PC-3 (cell line): ENCODE results near the gene PAQR9. TPM values are rescaled to one million over a fixed set of nuclear protein-coding genes. Genes with fewer than 3 reads are reported as not detected.

Source experiments
- ATAC-seq: fragments of 200-7000 bp; cut with Tn5 transposase; 2 replicates; pipeline ENCODE4 v1.9.1; 2020; ENCODE audit warnings: mild to moderate bottlenecking, moderate library complexity
- BruUV-seq: library from RNA; stranded (reverse); fragments of 400-500 nt; replicated peaks from 2 replicates; lab custom pipeline; 2021; lab: Mats Ljungman, UMichigan
- CTCF ChIA-PET: fragments of 300-600 bp; sonication (Branson Sonifier 250); formaldehyde crosslinking; loops from one replicate; lab custom pipeline; 2022; ENCODE audit warnings: antibody characterized with exemption; lab: Charles Lee
- POLR2A ChIA-PET: fragments of 300-600 bp; sonication (Branson Sonifier 250); formaldehyde crosslinking; loops from one replicate; lab custom pipeline; 2022; ENCODE audit warnings: antibody characterized with exemption; ENCODE audit not compliant: unreplicated experiment; lab: Charles Lee
- DNase-seq: peaks from one replicate; pipeline ENCODE4 v3.0.0-alpha.2; 2015
- H2AFZ ChIP-seq: fragments of 300-600 bp; sonication (generic); 2 replicates; pipeline ENCODE4 v1.6.0; 2016; ENCODE audit warnings: antibody characterized with exemption, low read length
- H3F3A ChIP-seq: fragments of 300-600 bp; sonication (generic); one replicate; pipeline ENCODE4 v1.6.0; 2017; ENCODE audit warnings: antibody characterized with exemption, low read length, control low read depth, mild to moderate bottlenecking; ENCODE audit not compliant: unreplicated experiment
- H3K27ac ChIP-seq: fragments of 300-600 bp; sonication (generic); 2 replicates; pipeline ENCODE4 v1.5.1; 2016; ENCODE audit warnings: mild to moderate bottlenecking, low read length
- H3K27me3 ChIP-seq: fragments of 300-600 bp; sonication (generic); 2 replicates; pipeline ENCODE4 v1.6.1; 2016; ENCODE audit warnings: low read length, mixed read lengths
- H3K36me3 ChIP-seq: fragments of 300-600 bp; sonication (generic); 2 replicates; pipeline ENCODE4 v1.6.1; 2016; ENCODE audit warnings: low read depth, mixed run types, low read length, mixed read lengths
- H3K4me1 ChIP-seq: fragments of 300-600 bp; sonication (generic); 2 replicates; pipeline ENCODE4 v1.5.1; 2016; ENCODE audit warnings: low read length; ENCODE audit not compliant: insufficient read depth
- H3K4me2 ChIP-seq: fragments of 300-600 bp; sonication (generic); 2 replicates; pipeline ENCODE4 v1.6.0; 2016; ENCODE audit warnings: low read length
- H3K4me3 ChIP-seq: fragments of 300-600 bp; sonication (generic); 2 replicates; pipeline ENCODE4 v1.5.1; 2016; ENCODE audit warnings: mild to moderate bottlenecking, low read length, mixed read lengths
- H3K79me2 ChIP-seq: fragments of 300-600 bp; sonication (generic); 2 replicates; pipeline ENCODE4 v1.6.1; 2017; ENCODE audit warnings: low read length, mixed read lengths
- H3K9ac ChIP-seq: fragments of 300-600 bp; sonication (generic); 2 replicates; pipeline ENCODE4 v1.6.0; 2016; ENCODE audit warnings: mild to moderate bottlenecking, low read length
- H3K9me2 ChIP-seq: fragments of 300-600 bp; sonication (generic); replicated peaks from 2 replicates; pipeline ENCODE4 v1.6.1; 2016; ENCODE audit warnings: mixed run types, low read length, mixed read lengths
- H3K9me3 ChIP-seq: fragments of 300-600 bp; sonication (generic); 2 replicates; pipeline ENCODE4 v1.6.1; 2016; ENCODE audit warnings: low read length, mixed read lengths
- H4K20me1 ChIP-seq: fragments of 300-600 bp; sonication (generic); 2 replicates; pipeline ENCODE4 v1.6.1; 2016; ENCODE audit warnings: low read length, mixed read lengths
- EZH2 ChIP-seq: fragments of 300-600 bp; sonication (generic); IDR thresholded peaks from one replicate; pipeline ENCODE4 v1.6.1; 2017; ENCODE audit warnings: antibody characterized with exemption, mild to moderate bottlenecking, low read length; ENCODE audit not compliant: unreplicated experiment
- EZH2phosphoT487 ChIP-seq: fragments of 300-600 bp; sonication (generic); IDR thresholded peaks from 2 replicates; pipeline ENCODE4 v1.6.1; 2018; ENCODE audit warnings: mild to moderate bottlenecking, antibody characterized with exemption, low read length, borderline replicate concordance
- intact Hi-C: fragments of 100-400 bp; cut with micrococcal nuclease; formaldehyde crosslinking; loops from 2 replicates; pipeline ENCODE4 v1.9.0; 2023
- total RNA-seq: library from RNA; depleted of rRNA; stranded (reverse); fragments of >200 nt; gene quantifications from 2 replicates; pipeline ENCODE4 v1.2.3, GENCODE V29; 2014
- TF ChIP-seq, protein P1 (sequence below): fragments of 300-600 bp; sonication (generic); conservative IDR thresholded peaks from 2 replicates; pipeline ENCODE4 v1.5.1; 2017; ENCODE audit warnings: antibody characterized with exemption, low read depth, mild to moderate bottlenecking, low read length

PAQR9 gene
- total RNA-seq, 1 experiment from 2014 or later, result not detected

DNA sequence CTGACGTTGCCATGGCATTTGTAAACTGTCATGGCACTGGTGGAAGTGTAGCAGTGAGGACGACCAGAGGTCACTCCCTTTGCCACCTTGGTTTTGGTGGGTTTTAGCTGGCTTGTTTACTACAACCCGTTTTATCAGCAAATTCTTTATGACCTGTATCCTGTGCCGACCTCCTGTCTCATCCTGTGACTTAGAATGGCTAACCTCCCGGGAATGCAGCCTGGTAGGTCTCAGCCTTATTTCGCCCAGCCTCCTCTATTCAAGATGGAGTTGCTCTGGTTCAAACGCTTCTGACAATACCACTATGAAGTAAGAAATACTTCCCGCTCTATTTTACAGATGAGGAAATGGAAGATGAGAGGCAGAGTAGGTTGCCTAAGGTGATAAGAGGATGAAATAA lies 16.6 kb downstream of the PAQR9 start:
- ChIA-PET POLR2A (no interaction called here), CTCF (no interaction called here)
- H3K9ac ChIP-seq, result no peak overlapping the region
- no peak for ATAC-seq
- no peaks in the 10 kb centered on the region for H3K79me2 ChIP-seq
- no peak overlapping the region for H2AFZ ChIP-seq
- TF ChIP-seq EZH2phosphoT487 (no peak), EZH2 (no peak)
- TF ChIP-seq, protein P1, sequence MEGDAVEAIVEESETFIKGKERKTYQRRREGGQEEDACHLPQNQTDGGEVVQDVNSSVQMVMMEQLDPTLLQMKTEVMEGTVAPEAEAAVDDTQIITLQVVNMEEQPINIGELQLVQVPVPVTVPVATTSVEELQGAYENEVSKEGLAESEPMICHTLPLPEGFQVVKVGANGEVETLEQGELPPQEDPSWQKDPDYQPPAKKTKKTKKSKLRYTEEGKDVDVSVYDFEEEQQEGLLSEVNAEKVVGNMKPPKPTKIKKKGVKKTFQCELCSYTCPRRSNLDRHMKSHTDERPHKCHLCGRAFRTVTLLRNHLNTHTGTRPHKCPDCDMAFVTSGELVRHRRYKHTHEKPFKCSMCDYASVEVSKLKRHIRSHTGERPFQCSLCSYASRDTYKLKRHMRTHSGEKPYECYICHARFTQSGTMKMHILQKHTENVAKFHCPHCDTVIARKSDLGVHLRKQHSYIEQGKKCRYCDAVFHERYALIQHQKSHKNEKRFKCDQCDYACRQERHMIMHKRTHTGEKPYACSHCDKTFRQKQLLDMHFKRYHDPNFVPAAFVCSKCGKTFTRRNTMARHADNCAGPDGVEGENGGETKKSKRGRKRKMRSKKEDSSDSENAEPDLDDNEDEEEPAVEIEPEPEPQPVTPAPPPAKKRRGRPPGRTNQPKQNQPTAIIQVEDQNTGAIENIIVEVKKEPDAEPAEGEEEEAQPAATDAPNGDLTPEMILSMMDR, result no peak
- peaks cover 17% of the 10 kb centered on the region for H3K4me1 ChIP-seq
- no peaks in the 10 kb centered on the region for H3K36me3 ChIP-seq
- H3K9me2 ChIP-seq, result no peaks in the 10 kb centered on the region
- no peak overlapping the region for H3K4me3 ChIP-seq
- BruUV-seq, result no TSS peak
- no peak overlapping the region for H3K27ac ChIP-seq
- no peaks in the 10 kb centered on the region for H3K27me3 ChIP-seq
- H3K4me2 ChIP-seq, result no peak overlapping the region
- no peaks in the 10 kb centered on the region for H3K9me3 ChIP-seq
- DNase-seq, result peak; percentile 38
- no peaks in the 10 kb centered on the region for H3F3A ChIP-seq
- intact Hi-C loops, result no loop called here
- no peaks in the 10 kb centered on the region for H4K20me1 ChIP-seq

GRCh38 chr3:142945023-142945422 lies 18.5 kb downstream of the PAQR9 start:
- Histone ChIP-seq H4K20me1 (no peaks in the 10 kb centered on the region), H3K27me3 (no peaks in the 10 kb centered on the region), H3K9me2 (no peaks in the 10 kb centered on the region), H3K9ac (no peak overlapping the region), H3K4me1 (peaks cover 17% of the 10 kb centered on the region), H3F3A (no peaks in the 10 kb centered on the region), H3K27ac (no peak overlapping the region), H3K4me3 (no peak overlapping the region), H3K36me3 (no peaks in the 10 kb centered on the region), H2AFZ (no peak overlapping the region), H3K4me2 (no peak overlapping the region), H3K79me2 (no peaks in the 10 kb centered on the region), H3K9me3 (no peaks in the 10 kb centered on the region)
- TF ChIP-seq EZH2 (no peak), EZH2phosphoT487 (no peak)
- TF ChIP-seq, protein P1, result no peak
- intact Hi-C loops, result no loop called here
- ATAC-seq (no peak), DNase-seq (no peak)
- ChIA-PET CTCF (no interaction called here), POLR2A (no interaction called here)
- BruUV-seq, result no TSS peak

GRCh38 chr3:142944342-142944741 lies 19.1 kb downstream of the PAQR9 start:
- H3F3A ChIP-seq, result no peaks in the 10 kb centered on the region
- TF ChIP-seq EZH2phosphoT487, result no peak
- TF ChIP-seq, protein P1, result no peak
- no peak for TF ChIP-seq EZH2
- H3K79me2 ChIP-seq, result no peaks in the 10 kb centered on the region
- no peaks in the 10 kb centered on the region for H3K9me3 ChIP-seq
- no peak overlapping the region for H3K4me3 ChIP-seq
- no peaks in the 10 kb centered on the region for H3K27me3 ChIP-seq
- no peaks in the 10 kb centered on the region for H4K20me1 ChIP-seq
- no peaks in the 10 kb centered on the region for H3K9me2 ChIP-seq
- peak overlapping the region; percentile 46 for H3K27ac ChIP-seq
- H3K4me2 ChIP-seq, result peak overlapping the region; percentile 43
- H3K4me1 ChIP-seq, result peaks cover 17% of the 10 kb centered on the region
- H2AFZ ChIP-seq, result no peak overlapping the region
- intact Hi-C loops, result no loop called here
- DNase-seq (no peak), ATAC-seq (no peak)
- H3K36me3 ChIP-seq, result no peaks in the 10 kb centered on the region
- ChIA-PET POLR2A (no interaction called here), CTCF (no interaction called here)
- no TSS peak for BruUV-seq
- no peak overlapping the region for H3K9ac ChIP-seq
